Liver (tissue), 3 donors: Measurements from ENCODE around the gene SPRYD3.

Source experiments
- CTCF ChIP-seq: fragments of 150-350 bp; IDR thresholded peaks from 2 replicates; pipeline ENCODE4 v1.5.1; 2017; ENCODE audit warnings: improper control_type of control experiment, low read depth, low read length; ENCODE audit not compliant: missing input control
- RAD21 ChIP-seq, 2 donors: IDR thresholded peaks; 2 replicates each; pipeline ENCODE4 v1.6.1; 2016; ENCODE audit warnings: antibody characterized with exemption in 2 of 2, mild to moderate bottlenecking in 2 of 2
- TAF1 ChIP-seq: conservative IDR thresholded peaks from 2 replicates; pipeline ENCODE4 v1.6.1; 2016; ENCODE audit warnings: antibody characterized with exemption, mild to moderate bottlenecking
- donor health status: healthy.
- donor health status: healthy.

GRCh38 chr12:53051058-53051880 is 27.9 kb downstream of the SPRYD3 start:
- TF ChIP-seq TAF1 = peak; percentile 57
- TF ChIP-seq CTCF = peak; percentile 29
- peak in 1 of 2 donors; percentile 25 for TF ChIP-seq RAD21 (IDR thresholded peaks at IDR 0.05)
